Vagina (tissue), 2 donors: Measurements from ENCODE around the gene NEK9. TPM values are rescaled to one million over a fixed set of nuclear protein-coding genes. Genes with fewer than 3 reads are reported as not detected.

Experiments
- DNase-seq, 2 donors: peaks; one replicate each; pipeline ENCODE4 v3.0.0-alpha.2; 2017; ENCODE audit errors: extremely low spot score in 2 of 2
- H3K27ac ChIP-seq: fragments of 200-600 bp; sonication (generic); one replicate; pipeline ENCODE4 v1.5.1; 2019
- H3K27me3 ChIP-seq: fragments of 200-600 bp; sonication (generic); one replicate; pipeline ENCODE4 v1.5.1; 2019
- H3K36me3 ChIP-seq, 2 donors: fragments of 200-600 bp; sonication (generic); one replicate each; pipeline ENCODE4 v1.5.1; 2017 to 2019
- H3K4me1 ChIP-seq: fragments of 200-600 bp; sonication (generic); one replicate; pipeline ENCODE4 v1.5.1; 2019
- H3K4me3 ChIP-seq, 2 donors: fragments of 200-600 bp; sonication (generic); 1 replicate in 1 of 2; 2 replicates in 1 of 2; pipeline ENCODE4 v1.5.1; 2016 to 2019
- H3K9me3 ChIP-seq: fragments of 200-600 bp; sonication (generic); one replicate; pipeline ENCODE4 v1.5.1; 2019
- CTCF ChIP-seq, 3 experiments: fragments of 450-650 bp in 2 of 3; fragments of 200-600 bp in 1 of 3; sonication (generic) in 1 of 3; IDR thresholded peaks; one replicate each; pipeline ENCODE4 v1.5.1; 2017 to 2019; ENCODE audit warnings: antibody characterized with exemption in 3 of 3, mild to moderate bottlenecking in 2 of 3, moderate library complexity in 2 of 3
- POLR2A ChIP-seq, 2 donors: fragments of 450-650 bp; IDR thresholded peaks; one replicate each; pipeline ENCODE4 v1.6.1; 2017; ENCODE audit warnings: antibody characterized with exemption in 2 of 2, mild to moderate bottlenecking in 2 of 2, moderate library complexity in 2 of 2
- POLR2AphosphoS5 ChIP-seq, 2 donors: sonication (generic); formaldehyde crosslinking; IDR thresholded peaks; one replicate each; pipeline ENCODE4 v1.9.0; 2017; ENCODE audit warnings: antibody characterized with exemption in 2 of 2, mild to moderate bottlenecking in 2 of 2, low read depth in 1 of 2; ENCODE audit not compliant: insufficient read depth in 1 of 2
- intact Hi-C: fragments of 100-400 bp; cut with DNase I; formaldehyde crosslinking; loops from one replicate; pipeline ENCODE4 v1.15.1; 2023
- total RNA-seq: library from RNA; depleted of rRNA; stranded (reverse); fragments of >200 nt; gene quantifications from one replicate; pipeline ENCODE4 v1.2.3, GENCODE V29; 2016

The NEK9 gene
- total RNA-seq, 1 donor from 2014 or later, result 58.4 TPM

- H3K27ac ChIP-seq, result no peak overlapping the region
- TF ChIP-seq POLR2A (IDR thresholded peaks at IDR 0.05) (no peak), POLR2AphosphoS5 (IDR thresholded peaks at IDR 0.05; ENCODE audit: insufficient read depth in 1 of 2, low read depth in 1 of 2) (no peak), CTCF (IDR thresholded peaks at IDR 0.05) (no peak)
- H3K4me1 ChIP-seq, result peaks cover 33% of the 10 kb centered on the region
- no peaks in the 10 kb centered on the region for H3K27me3 ChIP-seq
- no peaks in the 10 kb centered on the region for H3K9me3 ChIP-seq
- H3K4me3 ChIP-seq, result no peak overlapping the region
- intact Hi-C loops, result loop anchor here (5.0 kb wide), 1 partner anchor 32 kb away; no protein-coding TSS in a partner anchor
- H3K36me3 ChIP-seq, result peaks cover 0 to 19% of the 10 kb centered on the region in 2 donors
- no peak for DNase-seq
Measured at GRCh38 chr14:75044752-75045151, 82.1 kb downstream of the NEK9 start.

GRCh38 chr14:75044322-75044721, 82.5 kb downstream of the NEK9 start:
- TF ChIP-seq POLR2A (IDR thresholded peaks at IDR 0.05) (no peak), POLR2AphosphoS5 (IDR thresholded peaks at IDR 0.05; ENCODE audit: insufficient read depth in 1 of 2, low read depth in 1 of 2) (no peak), CTCF (IDR thresholded peaks at IDR 0.05) (no peak)
- H3K4me1 ChIP-seq, result peaks cover 28% of the 10 kb centered on the region
- no peak for DNase-seq
- no peaks in the 10 kb centered on the region for H3K27me3 ChIP-seq
- H3K4me3 ChIP-seq, result no peak overlapping the region
- H3K36me3 ChIP-seq, result peaks cover 0 to 20% of the 10 kb centered on the region in 2 donors
- no peak overlapping the region for H3K27ac ChIP-seq
- intact Hi-C loops, result no loop called here
- H3K9me3 ChIP-seq, result no peaks in the 10 kb centered on the region

- H3K4me3 ChIP-seq, result no peak overlapping the region
- TF ChIP-seq POLR2A (IDR thresholded peaks at IDR 0.05) (no peak), CTCF (IDR thresholded peaks at IDR 0.05) (no peak), POLR2AphosphoS5 (IDR thresholded peaks at IDR 0.05; ENCODE audit: insufficient read depth in 1 of 2, low read depth in 1 of 2) (no peak)
- H3K9me3 ChIP-seq, result no peaks in the 10 kb centered on the region
- H3K36me3 ChIP-seq, result peaks cover 0 to 23% of the 10 kb centered on the region in 2 donors
- DNase-seq, result no peak
- H3K27me3 ChIP-seq, result no peaks in the 10 kb centered on the region
- peaks cover 22% of the 10 kb centered on the region for H3K4me1 ChIP-seq
- H3K27ac ChIP-seq, result no peak overlapping the region
- intact Hi-C loops, result no loop called here
Measured at GRCh38 chr14:75042035-75042434, 84.8 kb downstream of the NEK9 start.

- intact Hi-C loops, result no loop called here
- H3K4me1 ChIP-seq, result peaks cover 22% of the 10 kb centered on the region
- peaks cover 0 to 26% of the 10 kb centered on the region in 2 donors for H3K36me3 ChIP-seq
- no peak overlapping the region for H3K27ac ChIP-seq
- no peaks in the 10 kb centered on the region for H3K27me3 ChIP-seq
- H3K4me3 ChIP-seq, result no peak overlapping the region
- no peak for DNase-seq
- no peaks in the 10 kb centered on the region for H3K9me3 ChIP-seq
- TF ChIP-seq POLR2A (IDR thresholded peaks at IDR 0.05) (no peak), CTCF (IDR thresholded peaks at IDR 0.05) (no peak), POLR2AphosphoS5 (IDR thresholded peaks at IDR 0.05; ENCODE audit: insufficient read depth in 1 of 2, low read depth in 1 of 2) (no peak)
Measured at GRCh38 chr14:75041613-75042012, 85.2 kb downstream of the NEK9 start.

GRCh38 chr14:75040959-75041358, 85.9 kb downstream of the NEK9 start:
- Histone ChIP-seq H3K27ac (no peak overlapping the region), H3K36me3 (peaks cover 0 to 28% of the 10 kb centered on the region in 2 donors), H3K27me3 (no peaks in the 10 kb centered on the region), H3K9me3 (no peaks in the 10 kb centered on the region), H3K4me3 (no peak overlapping the region), H3K4me1 (peaks cover 18% of the 10 kb centered on the region)
- no peak for DNase-seq
- intact Hi-C loops, result no loop called here
- TF ChIP-seq CTCF (IDR thresholded peaks at IDR 0.05), result no peak
